Ectodermal cell (in vitro differentiated cells): ENCODE data around the gene CALCOCO1.
A peak's percentile ranks its signal among the peaks of the same experiment; 100 is the strongest.

ENCODE experiments used
- H3K27ac ChIP-seq: 2 replicates; pipeline ENCODE4 v1.7.0; 2013; ENCODE audit warnings: mild to moderate bottlenecking, low read depth, low read length; ENCODE audit not compliant: insufficient read depth, poor library complexity, severe bottlenecking
- H3K27me3 ChIP-seq: 2 replicates; pipeline ENCODE4 v1.7.0; 2013; ENCODE audit warnings: mild to moderate bottlenecking, low read length; ENCODE audit not compliant: insufficient read depth, control insufficient read depth, poor library complexity, severe bottlenecking
- H3K36me3 ChIP-seq: one replicate; pipeline ENCODE4 v1.7.0; 2013; ENCODE audit warnings: low read length; ENCODE audit not compliant: control insufficient read depth, insufficient read depth
- H3K4me1 ChIP-seq: one replicate; pipeline ENCODE4 v1.7.0; 2013; ENCODE audit warnings: low read length; ENCODE audit not compliant: control insufficient read depth, insufficient read depth
- H3K4me3 ChIP-seq: 2 replicates; pipeline ENCODE4 v1.7.0; 2013; ENCODE audit warnings: low read depth, low read length, control low read depth; ENCODE audit not compliant: insufficient read depth
- H3K9me3 ChIP-seq: 2 replicates; pipeline ENCODE4 v1.7.0; 2013; ENCODE audit warnings: mild to moderate bottlenecking, low read length, moderate library complexity; ENCODE audit not compliant: control insufficient read depth
- WGBS, 2 experiments: methylation state at CpG; one replicate each; pipeline ENCODE4 v1.1.7; 2013; ENCODE audit warnings: missing lambda C conversion rate in 2 of 2; 5-methylcytosine and 5-hydroxymethylcytosine counted together

The CALCOCO1 gene

GRCh38 chr12:53752621-53753020 lies 25.4 kb upstream of the CALCOCO1 start:
- no peaks in the 10 kb centered on the region for H3K36me3 ChIP-seq
- H3K4me1 ChIP-seq: peaks cover 26% of the 10 kb centered on the region
- 86 to 89% methylated on average over 3 of the region's 3 CpGs for WGBS, 2 experiments
- H3K4me3 ChIP-seq: no peak overlapping the region
- no peak overlapping the region for H3K27ac ChIP-seq
- peaks cover 84% of the 10 kb centered on the region for H3K27me3 ChIP-seq
- H3K9me3 ChIP-seq: no peaks in the 10 kb centered on the region

DNA sequence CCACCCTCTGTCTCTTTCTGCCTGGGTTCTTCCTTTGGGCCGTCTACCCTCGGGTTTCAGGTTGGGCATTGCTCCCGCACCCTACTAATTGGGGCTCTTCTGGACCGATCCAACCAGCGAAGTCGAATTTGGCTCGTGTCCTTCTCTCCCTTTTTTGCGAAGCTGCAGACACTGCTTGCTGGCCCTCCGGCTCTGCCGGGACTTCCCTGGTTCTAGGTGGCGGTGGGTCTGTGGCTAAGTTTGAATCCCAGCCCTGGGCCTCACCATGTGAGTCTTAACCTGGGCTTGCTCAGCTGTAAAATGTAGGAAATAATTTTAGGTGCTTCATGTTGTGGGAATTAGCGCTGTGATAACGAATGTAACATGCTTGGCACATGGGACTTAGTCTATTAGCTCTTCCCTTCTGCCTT lies 24.9 kb upstream of the CALCOCO1 start:
- no peak overlapping the region for H3K27ac ChIP-seq
- H3K27me3 ChIP-seq: peaks cover 89% of the 10 kb centered on the region
- H3K4me1 ChIP-seq: peaks cover 30% of the 10 kb centered on the region
- H3K4me3 ChIP-seq: peak overlapping the region; percentile 42
- no peaks in the 10 kb centered on the region for H3K36me3 ChIP-seq
- WGBS, 2 experiments: 28% methylated on average over 13 of the region's 13 CpGs
- H3K9me3 ChIP-seq: no peaks in the 10 kb centered on the region

GRCh38 chr12:53751336-53752191 lies 24.3 kb upstream of the CALCOCO1 start, which contains the start of gene CISTR:
Gene CISTR (minus strand): TSS chr12:53751979.
- peaks cover 94% of the 10 kb centered on the region for H3K27me3 ChIP-seq
- WGBS, 2 experiments: 0% methylated on average over 76 of the region's 76 CpGs
- no peaks in the 10 kb centered on the region for H3K9me3 ChIP-seq
- no peaks in the 10 kb centered on the region for H3K36me3 ChIP-seq
- H3K4me3 ChIP-seq: peak within 1 kb of the TSS; percentile 42
- peaks cover 31% of the 10 kb centered on the region for H3K4me1 ChIP-seq
- H3K27ac ChIP-seq: no peak within 1 kb of the TSS

GRCh38 chr12:53750812-53751335 lies 23.6 kb upstream of the CALCOCO1 start:
- H3K27me3 ChIP-seq: peaks cover 95% of the 10 kb centered on the region
- WGBS, 2 experiments: 3% methylated on average over 36 of the region's 36 CpGs
- no peaks in the 10 kb centered on the region for H3K9me3 ChIP-seq
- H3K36me3 ChIP-seq: no peaks in the 10 kb centered on the region
- no peak overlapping the region for H3K27ac ChIP-seq
- peak overlapping the region; percentile 42 for H3K4me3 ChIP-seq
- H3K4me1 ChIP-seq: peaks cover 29% of the 10 kb centered on the region

DNA sequence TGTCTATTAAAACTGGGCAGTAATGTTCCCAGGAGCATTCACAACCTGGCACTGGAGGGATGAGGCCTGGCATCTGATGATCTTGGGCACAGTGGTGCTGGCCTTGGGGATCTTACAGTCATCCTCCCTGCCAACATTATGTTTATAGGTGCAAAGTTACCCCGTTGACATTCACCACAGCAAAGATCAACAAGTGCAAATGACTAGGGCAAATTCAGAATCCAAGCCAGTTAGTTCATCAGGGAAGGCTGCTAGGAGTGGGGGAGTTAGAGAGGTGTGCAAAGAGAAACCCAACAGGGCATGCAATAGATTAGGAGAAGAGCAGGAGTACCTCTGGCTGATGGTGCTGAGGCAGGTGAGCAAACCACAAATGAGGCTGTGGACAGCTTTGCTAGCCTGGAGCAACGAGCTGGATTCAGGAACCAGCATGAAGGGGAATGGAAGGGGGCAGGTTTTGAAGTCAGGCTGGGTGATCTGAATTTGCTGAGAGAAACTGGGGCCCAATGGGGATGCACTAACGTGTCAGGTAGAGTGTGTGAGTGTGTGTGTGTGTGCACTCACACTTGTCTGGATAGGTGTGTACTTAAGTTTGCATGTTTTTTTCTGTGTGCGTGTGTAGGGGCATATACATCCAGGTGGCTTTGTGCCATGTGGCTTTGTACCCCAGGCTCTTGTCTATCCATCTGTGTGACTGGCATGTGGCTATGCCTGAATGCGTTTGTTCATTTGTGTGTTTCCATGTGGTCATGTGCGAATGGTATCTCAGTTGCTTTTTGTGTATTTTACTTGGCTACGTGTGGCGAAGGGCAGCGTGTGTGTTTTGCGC lies 22.9 kb upstream of the CALCOCO1 start:
- no peak overlapping the region for H3K4me3 ChIP-seq
- H3K27ac ChIP-seq: no peak overlapping the region
- no peaks in the 10 kb centered on the region for H3K36me3 ChIP-seq
- 50 to 55% methylated on average over 10 of the region's 10 CpGs for WGBS, 2 experiments
- no peaks in the 10 kb centered on the region for H3K9me3 ChIP-seq
- H3K27me3 ChIP-seq: peaks cover 97% of the 10 kb centered on the region
- H3K4me1 ChIP-seq: peaks cover 33% of the 10 kb centered on the region

GRCh38 chr12:53748072-53748840 lies 21.0 kb upstream of the CALCOCO1 start:
- Histone ChIP-seq H3K4me1 (peaks cover 33% of the 10 kb centered on the region), H3K27ac (no peak overlapping the region), H3K36me3 (no peaks in the 10 kb centered on the region), H3K9me3 (no peaks in the 10 kb centered on the region), H3K4me3 (no peak overlapping the region), H3K27me3 (peaks cover 95% of the 10 kb centered on the region)
- 15 to 17% methylated on average over 22 of the region's 22 CpGs for WGBS, 2 experiments

DNA sequence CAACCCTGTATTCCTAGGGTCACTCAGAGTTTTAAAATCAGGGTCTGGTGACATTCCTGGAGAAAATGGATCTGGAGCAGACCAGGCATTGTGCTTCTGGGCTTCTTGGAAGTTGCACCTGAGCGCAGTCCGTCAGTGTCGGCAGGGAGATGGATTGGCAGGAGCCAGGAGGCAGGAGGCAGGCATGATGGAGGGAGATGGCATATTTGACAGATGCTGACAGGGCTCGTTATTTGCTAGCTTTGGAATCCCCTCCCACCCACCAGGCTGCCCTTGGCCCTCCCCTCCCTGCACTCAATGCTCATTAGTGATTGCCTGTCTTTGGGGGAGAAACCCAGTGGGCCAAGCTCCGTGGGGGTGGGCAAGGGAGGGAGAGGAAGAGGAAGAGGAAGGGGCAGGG lies 19.8 kb upstream of the CALCOCO1 start:
- Histone ChIP-seq H3K27me3 (peaks cover 94% of the 10 kb centered on the region), H3K36me3 (no peaks in the 10 kb centered on the region), H3K4me1 (peaks cover 33% of the 10 kb centered on the region), H3K4me3 (no peak overlapping the region), H3K9me3 (no peaks in the 10 kb centered on the region), H3K27ac (no peak overlapping the region)
- WGBS, 2 experiments: 34 to 41% methylated on average over 5 of the region's 5 CpGs

- WGBS, 2 experiments: 6 to 7% methylated on average over 19 to 20 of the region's 20 CpGs
- Histone ChIP-seq H3K27ac (no peak overlapping the region), H3K4me1 (peaks cover 33% of the 10 kb centered on the region), H3K9me3 (no peaks in the 10 kb centered on the region), H3K4me3 (no peak overlapping the region), H3K27me3 (peaks cover 91% of the 10 kb centered on the region), H3K36me3 (no peaks in the 10 kb centered on the region)
Measured at GRCh38 chr12:53746592-53747092, 19.4 kb upstream of the CALCOCO1 start.

DNA sequence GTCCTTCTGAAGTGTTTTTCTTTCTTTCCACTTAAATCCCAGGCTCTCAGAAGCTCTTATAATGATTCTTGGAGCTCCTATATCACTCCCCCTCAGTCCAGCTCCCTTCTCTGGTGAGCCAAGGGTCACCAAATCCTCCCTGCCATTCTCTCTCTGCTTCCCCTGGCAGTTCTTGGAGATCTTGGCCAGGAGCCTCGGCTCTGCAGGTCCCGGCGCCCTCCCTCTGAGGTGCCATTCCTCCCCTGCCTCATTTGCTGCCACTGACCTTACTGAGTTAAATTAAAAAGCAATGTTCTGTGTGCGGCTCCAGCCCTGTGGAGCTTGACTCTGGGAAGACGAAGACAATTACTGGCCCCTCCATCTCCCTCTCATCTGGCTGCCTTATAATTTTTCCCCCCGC lies 17.5 kb upstream of the CALCOCO1 start:
- H3K27me3 ChIP-seq: peaks cover 91% of the 10 kb centered on the region
- no peaks in the 10 kb centered on the region for H3K9me3 ChIP-seq
- H3K36me3 ChIP-seq: no peaks in the 10 kb centered on the region
- peaks cover 24% of the 10 kb centered on the region for H3K4me1 ChIP-seq
- 82 to 91% methylated on average over 6 of the region's 6 CpGs for WGBS, 2 experiments
- H3K27ac ChIP-seq: no peak overlapping the region
- H3K4me3 ChIP-seq: no peak overlapping the region
